GM18873 (cell line): ENCODE data around the gene FCRL5.
A peak's percentile ranks its signal among the peaks of the same experiment; 100 is the strongest.

ENCODE experiments used
- ATAC-seq: cut with Tn5 transposase; IDR thresholded peaks from one replicate; pipeline ENCODE4 v1.9.1; 2021; ENCODE audit warnings: mild to moderate bottlenecking, moderate library complexity, moderate number of reproducible peaks; ENCODE audit not compliant: unreplicated experiment, low FRiP score

FCRL5 gene

DNA sequence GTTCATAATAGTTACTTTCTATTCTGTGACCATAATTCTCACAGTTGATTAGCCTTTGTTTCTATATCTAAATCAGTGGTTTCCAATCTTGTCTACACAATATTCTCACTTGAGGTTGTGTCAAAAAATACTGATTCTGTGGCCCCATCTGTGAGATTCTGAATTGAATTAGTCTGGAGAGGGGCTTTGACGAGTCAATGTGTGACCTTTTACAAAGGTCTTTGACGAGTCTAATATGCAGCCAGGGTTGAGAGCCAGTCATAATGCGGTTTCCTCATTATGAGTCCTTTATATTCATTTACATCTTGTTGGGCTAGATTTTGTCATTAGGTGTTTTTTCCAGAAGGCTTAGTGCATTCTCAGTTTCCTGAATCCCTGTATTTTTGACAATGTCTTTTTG lies 19.7 kb downstream of the FCRL5 start:
- no peak for ATAC-seq

DNA sequence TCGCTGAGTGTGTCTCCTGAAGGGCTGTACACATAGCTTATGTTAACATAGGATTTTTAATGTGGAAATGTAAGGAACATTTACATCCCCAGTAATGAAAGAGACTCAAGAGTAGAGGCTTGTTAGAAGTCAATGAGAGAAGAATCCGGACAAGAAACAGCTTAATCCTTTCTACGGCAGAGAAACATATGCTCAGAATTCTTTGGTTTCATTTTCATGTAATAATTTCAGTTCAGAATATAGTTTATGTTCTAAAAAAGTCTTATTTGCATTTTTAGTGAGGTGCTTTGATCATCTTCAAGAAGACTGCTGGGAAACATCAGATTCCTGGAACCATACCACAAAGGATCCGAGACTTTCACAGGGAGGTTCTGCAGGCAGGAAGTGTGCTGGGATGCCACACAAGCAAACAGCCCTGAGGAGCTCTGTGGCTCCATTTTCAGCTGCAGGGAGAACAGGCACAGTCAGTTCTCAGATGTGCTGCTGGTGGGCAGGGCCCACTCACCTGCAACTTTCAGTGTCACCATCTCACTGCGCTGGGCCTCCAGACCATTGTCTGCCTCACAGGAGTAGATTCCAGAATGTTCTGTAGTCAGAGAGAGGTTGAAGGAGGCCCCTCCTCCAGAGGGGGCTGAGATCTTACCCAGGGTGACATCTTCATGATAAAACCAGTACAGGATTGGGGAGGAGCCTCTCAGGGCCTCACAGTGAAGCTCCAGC lies 28.4 kb downstream of the FCRL5 start:
- peak; percentile 48 for ATAC-seq

DNA sequence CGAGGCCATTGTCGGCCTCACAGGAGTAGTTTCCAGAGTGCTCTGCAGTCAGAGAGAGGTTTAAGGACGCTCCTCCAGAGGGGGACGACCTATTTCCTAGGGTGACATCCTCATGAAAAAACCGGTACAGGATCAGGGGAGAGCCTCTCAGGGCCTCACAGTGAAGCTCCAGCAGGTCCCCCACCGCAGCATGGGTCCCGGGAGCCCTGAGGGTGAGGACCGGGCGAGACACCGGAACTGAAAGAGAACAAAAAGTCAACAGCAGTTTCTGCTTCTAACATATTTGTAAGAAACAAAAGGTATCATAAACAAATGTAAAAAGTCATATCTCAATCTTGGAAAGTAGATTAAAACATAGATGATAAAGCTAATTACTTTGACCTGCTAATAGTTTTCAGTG lies 31.3 kb downstream of the FCRL5 start:
- ATAC-seq, result no peak

DNA sequence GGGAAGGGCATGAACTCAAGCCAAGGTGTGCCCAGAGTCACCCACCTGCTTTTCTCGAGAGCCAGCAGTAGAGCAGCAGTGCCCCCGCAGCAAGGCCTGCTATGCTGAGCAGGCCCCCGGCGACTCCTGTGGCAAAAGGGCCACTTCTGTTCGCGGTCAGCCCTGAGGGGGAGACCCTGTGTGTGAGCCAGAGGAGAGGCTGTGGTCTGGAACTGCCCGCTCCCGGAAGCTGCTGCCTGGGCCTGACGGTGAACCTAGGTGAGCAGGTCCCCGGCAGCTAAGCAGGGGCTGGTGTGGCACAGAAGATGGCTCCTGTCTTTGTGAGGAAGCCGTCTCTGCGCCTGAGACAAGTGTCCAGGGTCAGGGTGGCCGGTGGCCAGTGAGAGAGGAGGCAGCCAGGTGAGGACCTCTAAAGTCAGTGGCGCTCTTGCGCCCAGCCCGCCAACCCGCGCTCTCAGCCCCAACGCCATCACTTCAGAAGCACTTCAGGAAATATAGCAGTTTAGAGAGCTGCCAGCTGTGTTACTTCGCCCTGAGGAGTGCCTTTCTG lies 31.9 kb downstream of the FCRL5 start:
- no peak for ATAC-seq

DNA sequence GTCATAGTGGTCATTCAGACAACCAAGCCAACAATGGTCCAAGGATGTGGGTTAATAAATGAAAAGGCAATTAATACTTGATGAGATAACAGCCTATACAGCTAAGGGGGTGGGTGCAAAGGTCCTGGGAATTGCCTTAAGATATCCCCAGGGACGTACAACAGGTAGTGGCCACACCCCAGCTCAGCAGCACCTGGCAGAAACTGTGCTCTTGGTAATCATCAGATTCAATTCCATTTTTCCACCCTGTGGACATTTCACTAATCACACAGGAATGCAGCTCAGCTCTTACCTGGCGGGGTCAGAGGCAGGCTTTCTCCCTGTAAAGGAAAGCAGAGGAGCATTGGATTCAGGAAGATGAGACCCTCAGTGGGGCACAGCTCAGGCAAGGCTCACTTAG lies 32.9 kb downstream of the FCRL5 start:
- no peak for ATAC-seq

DNA sequence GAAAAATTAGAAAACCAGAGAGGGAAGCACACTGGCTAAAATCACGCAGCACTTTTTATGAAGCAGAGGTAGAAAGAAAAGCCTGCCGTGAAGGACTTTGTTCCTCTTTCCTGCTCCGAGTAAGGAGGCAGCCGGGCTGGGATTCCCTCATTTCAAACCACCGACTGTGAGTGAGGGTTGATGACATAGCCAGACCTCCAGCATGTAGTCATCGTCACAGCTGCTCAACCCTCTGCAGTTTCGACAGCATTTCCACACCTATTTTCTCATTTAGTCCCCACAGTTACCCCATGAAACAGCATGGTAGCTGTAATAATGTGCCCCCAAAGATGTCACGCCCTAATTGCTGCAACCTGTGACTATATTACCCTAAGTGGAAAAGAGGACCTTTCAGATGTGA lies 35.3 kb downstream of the FCRL5 start:
- ATAC-seq, result no peak

DNA sequence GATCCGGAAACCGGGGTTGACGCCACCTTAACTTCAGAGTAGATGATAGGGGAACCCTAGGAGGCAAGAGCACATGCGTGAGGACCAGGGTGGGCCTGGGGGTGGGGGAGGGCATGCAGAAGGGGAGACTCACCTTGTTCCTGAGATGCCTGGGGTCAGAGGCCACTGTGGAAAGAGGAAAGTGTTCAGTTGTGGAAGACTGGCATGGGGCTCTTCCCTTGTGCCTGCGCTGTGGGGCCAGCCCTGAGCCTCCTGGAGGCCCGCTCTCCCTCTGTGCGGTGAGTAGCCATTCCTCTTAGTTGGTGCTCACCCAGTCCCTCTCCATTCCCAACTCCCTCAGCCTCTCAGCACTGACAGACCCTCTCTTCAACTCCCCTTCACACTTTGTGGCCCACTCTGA lies 36.6 kb downstream of the FCRL5 start:
- no peak for ATAC-seq

DNA sequence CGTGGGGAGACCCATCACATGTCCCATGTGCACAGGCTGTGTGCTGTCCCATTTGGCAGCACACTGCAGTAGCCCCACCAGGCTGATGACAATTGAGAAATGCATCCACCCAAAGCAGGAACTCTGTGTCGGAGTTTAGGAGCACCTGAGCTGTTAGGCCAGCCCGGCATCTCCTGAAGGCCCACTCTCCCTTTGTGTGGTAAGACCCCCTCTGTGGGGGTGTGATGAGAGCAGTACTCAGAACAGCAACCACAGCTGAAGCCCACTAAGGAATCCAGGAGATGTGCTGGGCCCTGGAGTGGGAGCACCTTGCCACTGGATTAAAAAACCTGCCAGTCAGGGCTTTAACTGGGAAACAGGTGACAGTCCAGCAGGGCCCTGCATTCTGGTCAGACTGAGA lies 37.2 kb downstream of the FCRL5 start:
- ATAC-seq, result no peak

DNA sequence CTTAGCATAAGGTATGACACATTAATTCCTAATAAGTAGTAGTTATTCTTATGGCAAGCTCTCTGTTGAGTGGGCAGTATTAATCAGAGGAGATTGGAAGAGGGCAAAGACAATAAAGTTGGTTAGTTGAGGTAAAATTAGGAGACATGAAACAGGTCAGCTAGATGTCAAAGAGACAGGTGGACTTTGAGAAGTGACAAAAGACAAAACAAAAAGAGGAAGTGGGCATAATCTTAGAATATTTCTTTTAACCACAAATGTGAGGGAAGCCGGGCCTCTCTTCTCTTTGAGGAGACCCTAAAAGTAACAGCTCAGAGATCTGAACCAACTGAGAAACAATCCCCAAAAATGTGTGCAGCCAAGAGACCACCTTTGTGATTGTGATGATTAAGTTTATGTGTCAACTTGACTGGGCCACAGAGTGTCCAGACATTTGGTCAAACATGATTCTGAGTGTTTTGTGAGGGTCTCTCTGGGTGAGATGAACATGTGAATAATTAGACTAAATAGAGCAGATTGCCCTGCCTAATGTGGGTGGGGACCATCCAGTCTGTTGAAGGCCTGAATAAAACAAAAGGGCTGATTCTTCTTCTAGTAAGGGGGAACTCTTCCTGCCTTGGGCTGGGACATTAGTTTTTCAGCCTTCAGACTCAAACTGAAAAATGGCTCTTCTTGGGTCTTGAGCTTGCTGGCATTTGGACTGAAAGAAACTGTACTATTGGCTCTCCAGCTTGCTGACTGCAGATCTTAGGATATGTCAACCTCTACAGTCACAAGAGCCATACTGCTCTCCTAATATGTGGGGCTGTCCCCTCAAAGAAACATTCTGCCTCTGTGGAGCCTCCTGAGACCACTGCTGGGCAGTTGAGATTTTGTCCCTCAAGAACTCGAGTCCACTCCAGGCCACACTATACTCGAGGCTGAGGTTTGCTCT lies 40.0 kb downstream of the FCRL5 start:
- peak; percentile 53 for ATAC-seq

DNA sequence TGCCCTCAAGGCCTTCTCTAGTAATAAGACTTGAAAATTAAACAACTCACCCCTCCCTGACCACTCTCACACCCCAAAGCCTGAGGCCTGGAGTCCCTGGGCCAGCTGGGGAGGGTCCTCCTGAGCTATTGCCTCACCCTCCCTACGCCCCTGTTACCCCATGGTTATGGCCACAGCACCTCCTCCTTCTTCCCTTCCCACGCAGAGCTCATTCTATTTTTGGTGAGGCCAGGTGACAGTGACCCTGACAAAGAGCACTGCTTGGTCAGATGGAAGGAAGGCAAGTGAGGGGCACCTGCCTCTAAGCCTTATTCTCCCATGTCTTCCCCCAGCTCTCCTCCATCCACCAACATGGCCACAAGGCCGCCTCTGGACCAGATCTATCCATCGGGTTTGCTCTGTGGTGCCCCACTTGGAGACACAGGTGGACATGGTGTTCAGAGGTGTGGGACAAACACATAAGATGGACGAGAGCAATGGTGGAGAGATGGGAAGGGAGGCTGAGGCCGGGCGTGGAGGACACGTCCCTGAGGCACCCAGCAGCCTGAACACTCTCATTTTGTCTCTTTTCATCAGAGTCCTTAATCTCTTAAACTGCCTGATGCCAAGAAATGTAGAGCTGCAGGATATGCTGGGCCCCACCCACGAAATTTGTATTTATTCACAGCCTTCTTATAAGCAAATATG lies 42.6 kb downstream of the FCRL5 start:
- no peak for ATAC-seq

DNA sequence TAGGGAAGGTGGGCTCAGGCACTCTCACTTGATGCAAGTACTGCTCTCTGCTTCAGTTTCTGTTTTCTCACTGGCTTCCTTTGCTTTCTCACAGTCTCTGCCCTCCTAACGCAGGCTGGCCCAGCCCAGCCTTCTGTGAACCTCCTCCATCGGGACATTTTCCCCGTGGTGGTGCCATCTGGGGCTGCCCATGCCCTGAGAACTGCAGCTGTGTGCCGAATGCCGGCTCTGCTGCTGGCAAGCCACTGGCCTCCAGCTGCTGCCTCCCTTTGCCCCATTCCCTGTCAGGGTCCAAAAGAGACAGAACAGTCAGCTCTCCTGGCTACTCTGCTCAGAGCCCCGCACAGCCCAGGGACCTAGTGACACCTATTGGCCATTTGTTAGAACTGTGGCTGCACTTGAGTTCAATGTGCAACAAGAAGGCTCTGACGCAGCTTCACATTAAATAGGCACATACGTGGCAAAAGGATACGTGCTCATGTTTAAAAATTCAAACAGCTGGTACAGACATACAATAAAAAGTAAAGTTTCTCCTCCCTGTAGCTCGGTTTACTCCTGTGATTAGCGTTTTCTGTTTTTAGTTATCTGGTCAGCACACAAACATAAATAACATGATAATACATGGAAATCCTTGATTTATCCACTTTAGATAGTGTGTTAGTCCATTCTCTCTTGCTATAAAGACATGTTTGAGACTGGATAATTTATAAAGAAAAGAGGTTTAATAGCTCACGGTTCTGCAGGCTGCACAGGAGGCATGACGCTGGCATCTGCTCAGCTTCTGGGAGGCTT lies 46.6 kb downstream of the FCRL5 start:
- ATAC-seq, result peak; percentile 85

DNA sequence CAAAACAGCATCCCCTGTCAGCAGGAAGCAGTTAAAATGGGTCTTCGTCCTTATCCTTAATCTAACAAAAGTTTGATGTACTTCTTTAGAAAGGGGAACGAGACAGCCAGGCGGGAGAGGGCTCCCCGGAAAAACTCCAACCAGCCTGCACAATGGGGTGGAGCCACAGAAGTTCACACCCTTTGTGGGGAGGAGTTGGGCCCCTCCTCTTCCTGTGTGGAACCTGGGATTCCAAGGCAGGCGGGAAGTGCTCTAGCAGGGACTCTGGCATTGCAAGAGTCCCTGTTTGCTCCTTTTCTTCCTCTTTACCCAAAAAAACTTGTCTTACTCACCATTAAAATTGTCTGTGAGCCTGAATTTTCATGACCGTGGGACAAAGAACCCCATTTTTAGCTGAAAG lies 47.7 kb downstream of the FCRL5 start:
- no peak for ATAC-seq

DNA sequence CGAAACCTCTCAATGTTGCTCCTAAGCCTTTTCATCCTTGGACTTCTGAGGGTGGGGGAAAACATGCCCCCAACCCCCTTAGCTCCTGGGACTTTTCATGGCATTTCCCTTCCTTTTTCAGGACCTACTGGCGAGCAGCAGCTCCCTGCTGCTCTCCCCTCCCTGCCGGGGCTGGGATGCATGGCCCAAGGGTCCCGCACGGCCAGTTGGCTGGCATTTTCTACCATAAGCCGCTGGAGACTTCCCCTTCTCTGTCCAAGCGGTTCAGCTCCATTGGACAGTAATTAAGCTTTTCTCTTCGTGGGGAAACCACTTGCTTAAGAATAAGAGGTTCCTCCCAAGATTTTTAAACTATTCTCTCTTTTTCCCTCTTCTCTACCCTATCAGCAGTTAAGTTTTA lies 52.8 kb downstream of the FCRL5 start:
- ATAC-seq, result no peak

DNA sequence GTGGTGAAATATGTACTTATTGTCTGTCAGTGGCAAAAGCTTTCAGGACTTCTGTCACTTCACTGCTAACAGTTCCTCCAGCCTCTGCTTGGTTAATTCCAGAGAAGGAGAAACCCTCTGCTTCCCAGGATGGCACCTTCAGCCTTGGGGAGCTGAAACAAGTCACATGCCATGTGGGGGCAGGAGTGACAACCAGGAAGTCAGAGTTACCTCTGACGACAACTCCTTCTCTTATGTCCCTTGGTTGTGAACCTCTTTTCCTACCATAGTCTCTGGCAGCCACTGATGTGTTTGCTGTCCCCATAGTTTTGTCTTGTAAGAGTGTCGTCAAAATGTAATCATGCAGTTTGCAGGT lies 53.6 kb downstream of the FCRL5 start:
- no peak for ATAC-seq

DNA sequence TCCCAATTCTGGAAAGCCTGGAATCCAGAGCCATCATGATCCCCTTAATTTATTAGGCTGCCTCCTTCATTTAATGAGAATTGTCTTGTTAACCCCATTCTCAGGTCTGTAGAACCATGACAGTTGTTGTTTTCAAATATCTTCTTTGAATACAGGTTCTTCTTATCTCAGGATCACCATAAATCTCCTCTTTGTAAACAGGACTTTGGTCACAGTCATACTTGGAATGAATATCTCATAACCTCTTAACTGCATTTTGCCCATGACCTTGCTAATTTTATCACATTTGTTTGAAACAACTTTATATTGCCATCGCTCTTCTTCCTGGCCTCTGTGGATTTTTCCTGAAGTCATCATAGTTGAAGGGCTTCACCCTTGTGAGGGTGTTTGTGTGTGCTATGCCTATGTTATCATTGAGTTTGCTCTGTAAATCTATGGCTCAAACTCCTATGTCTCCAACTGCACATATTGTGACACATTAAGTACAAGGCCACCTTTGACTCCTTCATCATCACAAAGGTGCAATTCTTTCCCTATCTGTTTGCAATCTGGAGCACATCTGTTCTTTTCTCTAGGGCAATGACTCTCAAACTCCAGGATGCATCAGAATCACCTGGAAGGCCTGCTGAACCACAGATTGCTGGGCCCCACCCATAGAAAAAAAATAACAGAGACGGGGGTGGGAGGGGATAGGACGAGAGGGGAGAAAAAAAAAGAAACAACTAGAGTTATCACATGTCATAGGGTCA lies 54.2 kb downstream of the FCRL5 start:
- ATAC-seq, result no peak

DNA sequence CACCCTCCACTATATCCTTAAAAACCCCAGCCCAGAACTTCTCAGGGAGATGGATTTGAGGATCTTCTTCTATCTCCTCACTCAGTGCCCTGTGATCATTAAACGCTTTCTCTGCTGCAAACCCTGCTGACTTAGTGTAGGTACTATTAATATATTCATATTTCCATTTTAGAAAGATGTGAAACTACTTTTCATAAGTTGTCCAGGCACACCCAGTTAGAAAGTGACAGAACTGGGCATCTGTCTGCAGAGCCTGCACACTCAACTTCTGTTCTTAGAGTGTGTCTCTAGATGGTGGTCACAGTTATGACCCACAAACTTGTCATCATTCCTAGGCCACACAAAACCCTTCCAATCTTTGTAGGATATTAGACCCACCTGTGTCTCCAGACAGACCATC lies 55.0 kb downstream of the FCRL5 start:
- ATAC-seq, result no peak

DNA sequence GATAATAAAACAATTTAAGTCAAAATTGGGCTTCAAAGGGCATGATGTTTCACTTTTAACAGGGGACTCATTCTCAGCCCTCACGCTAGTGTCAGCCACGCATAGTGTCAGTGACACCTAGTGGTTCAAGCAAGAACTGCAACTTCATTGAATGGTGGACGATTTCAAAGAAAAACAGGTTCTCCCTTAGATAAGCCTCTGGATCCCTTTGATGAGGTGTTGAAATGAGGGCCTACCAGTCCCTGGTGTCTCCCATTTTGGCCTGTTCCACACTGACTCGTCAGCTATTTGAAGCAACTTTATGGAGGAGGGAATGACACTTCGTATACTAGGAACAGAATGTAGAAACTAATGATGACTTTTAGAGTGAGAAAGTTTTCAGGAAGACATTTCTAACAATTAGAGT lies 56.2 kb downstream of the FCRL5 start:
- ATAC-seq, result no peak

DNA sequence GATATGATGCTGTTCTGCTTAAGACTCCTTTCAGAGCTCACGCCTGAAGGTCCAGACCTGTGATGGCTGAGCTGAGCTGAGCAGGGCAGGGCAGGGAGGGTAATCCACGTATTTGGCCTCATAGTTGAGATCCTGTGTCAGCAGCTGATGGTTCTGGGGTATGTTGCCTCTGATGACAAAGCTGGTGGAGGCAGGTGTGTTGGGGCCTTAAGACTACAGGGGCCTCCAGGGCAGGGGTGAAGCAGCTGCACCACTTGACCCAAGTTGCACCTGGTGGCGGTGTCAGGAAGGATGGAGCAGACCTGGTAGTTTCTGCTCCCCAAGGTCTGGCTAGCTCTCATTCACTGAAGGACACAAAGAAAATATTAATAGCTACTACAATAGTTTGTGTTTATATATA lies 57.0 kb downstream of the FCRL5 start:
- no peak for ATAC-seq

DNA sequence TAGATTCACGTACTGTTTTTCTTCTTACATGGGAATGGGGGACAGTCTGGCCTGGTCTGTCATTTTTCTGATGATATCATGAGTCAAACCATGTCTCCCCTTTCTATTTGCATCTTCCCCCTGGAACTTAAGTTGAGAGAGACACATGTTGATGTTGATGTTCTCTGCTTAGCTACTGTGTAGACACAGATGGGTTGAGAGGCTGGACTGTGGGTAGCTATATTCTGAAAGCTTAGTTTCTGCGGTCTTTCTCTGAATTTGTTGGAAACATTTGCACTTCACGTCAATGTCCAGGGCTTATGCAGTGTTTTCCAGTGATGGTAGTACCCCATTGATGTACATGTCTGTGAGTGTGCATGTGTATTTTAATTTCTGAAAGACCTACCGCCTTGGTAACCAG lies 58.2 kb downstream of the FCRL5 start:
- no peak for ATAC-seq
